Fibroblast of skin of left biceps (primary cell): ENCODE results near the gene ZNF652.
A peak's percentile ranks its signal among the peaks of the same experiment; 100 is the strongest.

Experiments used
- DNase-seq, 2 experiments: peaks; one replicate each; pipeline ENCODE4 v3.0.0-alpha.2; 2013; ENCODE audit warnings: low read depth in 2 of 2

ZNF652 gene

GRCh38 chr17:49358641-49359247, 3.3 kb downstream of the ZNF652 start:
- no peak for DNase-seq

GRCh38 chr17:49357516-49357915, 4.5 kb downstream of the ZNF652 start:
- no peak for DNase-seq

- no peak for DNase-seq
Measured at GRCh38 chr17:49356320-49356719, 5.7 kb downstream of the ZNF652 start.

- no peak for DNase-seq
Measured at GRCh38 chr17:49353607-49354006, 8.4 kb downstream of the ZNF652 start.

GRCh38 chr17:49352587-49353154, 9.4 kb downstream of the ZNF652 start:
- no peak for DNase-seq

GRCh38 chr17:49351572-49352140, 10.4 kb downstream of the ZNF652 start:
- no peak for DNase-seq

- DNase-seq: no peak
Measured at GRCh38 chr17:49349541-49349940, 12.5 kb downstream of the ZNF652 start.

GRCh38 chr17:49344914-49345313, 17.1 kb downstream of the ZNF652 start:
- DNase-seq: no peak

GRCh38 chr17:49343273-49343672, 18.8 kb downstream of the ZNF652 start:
- DNase-seq: peak; percentile 58 to 59

GRCh38 chr17:49342575-49342936, 19.5 kb downstream of the ZNF652 start:
- DNase-seq: no peak

GRCh38 chr17:49341356-49341755, 20.7 kb downstream of the ZNF652 start:
- DNase-seq: no peak

- DNase-seq: no peak
Measured at GRCh38 chr17:49339354-49339753, 22.7 kb downstream of the ZNF652 start.

- no peak for DNase-seq
Measured at GRCh38 chr17:49338883-49339282, 23.2 kb downstream of the ZNF652 start.

- DNase-seq: no peak
Measured at GRCh38 chr17:49337884-49338283, 24.2 kb downstream of the ZNF652 start.

- no peak for DNase-seq
Measured at GRCh38 chr17:49334744-49335512, 27.1 kb downstream of the ZNF652 start.

- DNase-seq: no peak
Measured at GRCh38 chr17:49333804-49334203, 28.2 kb downstream of the ZNF652 start.

- DNase-seq: no peak
Measured at GRCh38 chr17:49327835-49328784, 33.9 kb downstream of the ZNF652 start.

GRCh38 chr17:49325980-49326379, 36.1 kb downstream of the ZNF652 start:
- DNase-seq: no peak

GRCh38 chr17:49318435-49318965, 43.5 kb downstream of the ZNF652 start:
- DNase-seq: no peak

GRCh38 chr17:49316889-49317675, 45.0 kb downstream of the ZNF652 start:
- no peak for DNase-seq

GRCh38 chr17:49316258-49316570, 45.8 kb downstream of the ZNF652 start:
- no peak for DNase-seq
